Superior temporal gyrus (tissue), 1 donor: ENCODE results near the gene TNIP1.
A peak's percentile ranks its signal among the peaks of the same experiment; 100 is the strongest.

Experiments used
- DNase-seq: peaks from one replicate; pipeline ENCODE4 v3.0.0-alpha.2; 2016; ENCODE audit errors: extremely low spot score

The TNIP1 gene

GRCh38 chr5:151083081-151083676, 2.3 kb upstream of the TNIP1 start:
- DNase-seq, result no peak

- DNase-seq, result peak; percentile 45
Measured at GRCh38 chr5:151082282-151082902, 1.6 kb upstream of the TNIP1 start.

- DNase-seq, result peak; percentile 68
Measured at GRCh38 chr5:151081431-151082281, 822 bp upstream of the TNIP1 start.

DNA sequence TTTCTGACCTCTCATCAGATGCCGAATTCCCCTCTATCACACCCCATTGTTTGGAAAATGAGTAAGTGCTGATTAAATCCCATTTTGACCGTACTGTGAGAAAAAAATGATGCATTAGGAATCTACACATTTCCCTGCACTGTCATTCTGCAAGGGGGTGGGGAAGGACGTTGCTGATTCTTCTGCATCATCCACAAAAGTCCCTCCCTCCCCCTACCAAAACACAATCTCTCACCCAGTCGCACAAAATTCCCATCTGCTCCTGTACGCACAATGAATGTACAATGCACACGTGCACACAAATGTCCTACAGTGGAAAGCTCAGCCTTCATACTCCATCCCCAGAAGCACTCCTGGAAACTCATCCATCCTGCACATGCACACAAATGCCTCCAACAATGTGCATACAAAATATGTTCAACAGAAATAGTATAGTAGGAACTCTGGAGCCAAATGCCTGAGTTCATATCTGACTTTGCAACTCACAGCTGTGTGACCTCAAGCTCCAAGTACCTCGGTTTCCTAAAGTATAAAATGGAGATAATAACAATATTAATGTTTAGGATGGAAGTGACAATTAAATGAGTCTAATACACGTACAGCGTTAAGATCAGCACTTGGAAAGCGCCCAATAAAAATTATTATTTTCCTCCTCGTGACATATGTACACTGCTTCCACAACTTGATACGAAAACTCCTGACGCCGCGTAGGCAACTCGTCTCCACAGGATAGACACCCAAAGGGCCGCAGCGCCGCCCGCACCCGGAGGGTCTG, 809 bp downstream of the TNIP1 start:
- DNase-seq, result peak; percentile 53

DNA sequence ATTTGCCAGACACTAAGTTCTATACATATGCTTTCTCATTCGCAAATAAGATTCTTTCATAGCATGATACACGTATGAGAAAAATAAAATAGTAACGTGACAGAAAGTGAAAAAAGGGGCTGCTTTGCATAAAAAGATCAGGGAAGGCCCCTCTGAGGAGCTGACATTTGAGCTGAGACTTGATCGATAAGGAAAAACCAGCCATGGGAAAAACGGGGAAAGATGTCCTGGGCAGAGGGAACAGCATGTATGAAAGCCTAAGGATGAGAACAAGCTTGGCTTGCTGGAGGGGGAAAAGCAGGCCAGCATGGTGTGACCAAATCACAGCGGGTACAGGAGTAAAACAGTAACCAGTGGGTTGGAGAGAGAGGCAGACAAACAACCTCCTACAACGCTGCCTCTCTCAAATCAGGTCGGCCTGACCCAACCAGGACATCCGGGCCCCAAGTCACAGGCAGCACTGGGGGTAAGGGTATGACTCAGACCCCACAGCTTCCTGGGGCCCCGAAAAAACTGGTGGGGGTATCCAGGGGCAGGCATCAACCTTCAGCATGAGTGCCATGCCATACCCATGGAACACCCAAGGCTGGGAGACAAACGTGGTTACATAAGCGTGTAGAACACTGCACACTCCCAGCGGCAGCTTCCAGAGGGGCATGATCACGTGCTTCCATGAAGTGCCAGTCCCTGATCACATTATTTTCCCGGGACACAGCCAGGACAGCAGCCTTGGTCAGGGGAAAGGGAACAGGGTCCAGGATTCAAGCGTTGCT, 2.2 kb downstream of the TNIP1 start:
- no peak for DNase-seq

GRCh38 chr5:151077967-151078366, 2.9 kb downstream of the TNIP1 start:
- DNase-seq, result no peak

GRCh38 chr5:151077419-151077818, 3.4 kb downstream of the TNIP1 start:
- DNase-seq, result no peak

DNA sequence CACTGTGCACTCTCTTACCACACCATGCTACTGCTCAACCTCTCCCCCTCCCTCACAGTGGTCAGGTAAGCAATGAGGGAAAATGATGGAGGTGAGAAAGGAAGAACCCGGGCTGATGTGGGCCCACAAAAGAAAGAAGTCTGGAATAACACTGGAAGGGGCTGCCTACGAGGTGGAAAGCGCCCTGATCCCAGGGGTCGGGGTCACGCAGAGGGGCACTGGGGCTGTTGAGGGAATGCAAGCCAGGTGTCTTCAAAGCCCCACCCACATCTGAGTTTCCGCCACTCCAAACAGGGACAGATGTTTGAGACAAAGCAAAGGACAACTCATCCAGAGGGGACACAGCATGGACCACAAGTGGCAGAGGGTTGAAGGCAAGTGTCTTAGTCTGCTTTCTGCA, 4.2 kb downstream of the TNIP1 start:
- DNase-seq, result no peak

DNA sequence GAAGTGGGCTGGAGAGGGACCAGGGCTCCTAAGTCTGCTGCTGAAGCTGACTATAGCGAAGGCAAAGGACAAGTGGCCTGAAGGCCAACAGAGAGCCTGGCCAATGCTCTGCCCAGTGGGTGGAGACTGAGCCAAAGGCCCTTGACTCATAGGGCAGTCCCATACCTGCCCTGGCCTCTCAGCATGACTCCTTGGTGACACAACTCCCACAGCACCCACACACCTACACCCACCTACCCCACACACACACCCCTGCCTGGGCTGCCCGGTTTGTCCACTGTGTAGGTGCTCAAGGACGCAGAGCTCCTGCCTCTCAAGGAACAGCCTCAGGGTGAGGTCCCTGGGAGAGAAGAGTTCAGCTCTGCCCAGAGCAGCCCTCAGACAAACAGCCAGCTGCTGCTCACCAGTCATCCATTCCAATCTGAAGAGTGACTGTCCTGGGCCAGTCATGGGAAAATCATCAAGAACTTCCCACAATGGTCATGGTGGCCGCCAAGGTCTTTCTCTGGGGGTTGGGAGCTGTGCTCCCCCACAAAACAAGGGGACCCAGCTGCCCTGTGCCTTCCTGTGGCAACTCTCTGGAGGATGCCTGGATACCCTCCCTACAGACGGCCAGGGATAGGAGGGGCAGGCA, 5.0 kb downstream of the TNIP1 start:
- no peak for DNase-seq

DNA sequence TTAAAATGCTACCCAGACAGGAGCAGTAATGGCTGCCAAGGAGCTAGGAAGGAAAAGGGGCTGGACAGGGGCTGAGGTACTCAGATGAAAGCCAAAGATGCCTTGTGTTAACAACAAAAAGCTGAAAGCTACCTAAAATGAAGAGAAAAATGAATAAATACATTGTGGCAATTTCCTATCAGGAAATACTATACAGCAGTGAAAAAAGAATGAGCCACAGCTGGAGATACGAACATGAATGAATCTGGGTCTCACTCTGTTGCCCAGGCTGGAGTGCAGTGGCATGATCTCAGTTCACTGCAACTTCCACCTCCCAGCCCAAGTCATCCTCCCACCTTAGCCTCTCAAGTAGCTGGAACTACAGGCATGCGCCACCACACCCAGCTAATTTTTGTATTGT, 6.3 kb downstream of the TNIP1 start:
- no peak for DNase-seq

DNA sequence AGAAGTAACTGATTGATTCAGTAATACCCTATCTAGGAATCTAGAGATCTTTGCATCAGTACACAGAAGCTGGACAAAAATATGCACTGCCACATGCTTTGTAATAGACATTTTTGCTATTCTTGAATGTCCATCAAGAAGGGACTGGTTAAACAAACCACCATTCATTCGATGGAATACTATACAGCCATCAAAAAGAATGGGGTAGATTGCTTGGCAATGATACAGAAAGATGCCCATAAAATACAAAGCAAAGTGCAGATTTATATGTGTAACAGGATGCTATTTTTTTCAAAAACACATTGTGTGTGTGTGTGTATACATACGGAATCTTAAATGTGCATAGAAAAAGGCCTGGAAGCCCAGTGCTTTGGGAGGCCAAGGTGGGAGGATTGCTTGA, 7.6 kb downstream of the TNIP1 start:
- DNase-seq, result no peak

DNA sequence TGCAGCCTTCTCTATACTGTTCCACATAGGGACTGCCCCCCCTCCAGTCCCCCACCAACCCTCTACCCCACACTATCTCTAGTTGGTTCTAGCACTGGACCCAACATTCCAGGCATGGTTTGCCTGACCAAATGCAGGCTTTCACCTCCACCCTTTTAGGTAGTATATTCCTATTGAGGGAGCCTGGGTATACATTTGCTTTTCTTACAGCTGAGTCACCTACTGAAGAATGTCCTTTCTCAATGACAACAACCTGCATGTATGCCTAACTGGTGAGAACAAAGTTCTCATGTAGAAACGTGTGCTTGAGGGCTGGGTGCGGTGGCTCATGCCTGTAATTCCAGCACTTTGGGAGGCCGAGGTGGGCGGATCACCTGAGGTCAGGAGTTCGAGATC, 8.2 kb downstream of the TNIP1 start:
- no peak for DNase-seq

GRCh38 chr5:151071848-151072629, 8.8 kb downstream of the TNIP1 start:
- DNase-seq, result no peak

DNA sequence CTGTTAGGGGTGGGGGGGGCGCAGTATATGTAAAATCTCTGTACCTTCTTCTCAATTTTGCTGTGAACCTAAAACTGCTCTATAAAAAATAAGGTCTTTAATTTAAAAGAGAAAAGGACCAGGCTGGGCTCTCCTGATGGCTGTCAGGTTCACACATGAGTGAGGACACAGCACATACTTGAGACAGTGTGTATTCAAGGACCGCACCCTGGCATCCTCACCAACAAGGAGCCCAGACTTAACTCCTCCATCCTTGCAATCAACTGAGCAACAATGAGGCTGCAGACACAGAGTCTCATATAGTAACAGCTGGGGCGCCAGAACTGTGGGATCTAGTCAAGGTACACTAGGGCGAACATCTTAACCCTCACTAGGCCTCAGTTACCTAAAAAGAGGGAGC, 9.8 kb downstream of the TNIP1 start:
- no peak for DNase-seq

DNA sequence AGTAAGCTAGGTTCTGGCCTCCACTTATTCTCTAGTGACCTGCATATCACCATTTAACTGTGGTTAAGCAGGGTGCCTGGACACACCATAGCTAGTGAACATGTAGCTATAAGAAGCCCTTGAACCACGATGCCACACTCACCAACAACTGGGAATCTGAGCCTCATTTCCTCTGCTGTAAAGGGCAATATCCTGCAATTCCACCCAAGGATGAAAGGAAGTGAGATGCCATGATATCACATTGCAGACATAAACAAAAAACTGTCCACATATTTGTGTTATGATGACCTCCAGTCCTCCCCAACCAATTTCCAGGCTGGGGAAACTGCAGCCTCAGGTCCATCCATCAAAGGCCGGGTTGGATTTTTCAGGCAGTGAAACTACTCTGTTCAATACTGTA, 10.4 kb downstream of the TNIP1 start:
- no peak for DNase-seq

- DNase-seq, result no peak
Measured at GRCh38 chr5:151068433-151069197, 12.2 kb downstream of the TNIP1 start.

DNA sequence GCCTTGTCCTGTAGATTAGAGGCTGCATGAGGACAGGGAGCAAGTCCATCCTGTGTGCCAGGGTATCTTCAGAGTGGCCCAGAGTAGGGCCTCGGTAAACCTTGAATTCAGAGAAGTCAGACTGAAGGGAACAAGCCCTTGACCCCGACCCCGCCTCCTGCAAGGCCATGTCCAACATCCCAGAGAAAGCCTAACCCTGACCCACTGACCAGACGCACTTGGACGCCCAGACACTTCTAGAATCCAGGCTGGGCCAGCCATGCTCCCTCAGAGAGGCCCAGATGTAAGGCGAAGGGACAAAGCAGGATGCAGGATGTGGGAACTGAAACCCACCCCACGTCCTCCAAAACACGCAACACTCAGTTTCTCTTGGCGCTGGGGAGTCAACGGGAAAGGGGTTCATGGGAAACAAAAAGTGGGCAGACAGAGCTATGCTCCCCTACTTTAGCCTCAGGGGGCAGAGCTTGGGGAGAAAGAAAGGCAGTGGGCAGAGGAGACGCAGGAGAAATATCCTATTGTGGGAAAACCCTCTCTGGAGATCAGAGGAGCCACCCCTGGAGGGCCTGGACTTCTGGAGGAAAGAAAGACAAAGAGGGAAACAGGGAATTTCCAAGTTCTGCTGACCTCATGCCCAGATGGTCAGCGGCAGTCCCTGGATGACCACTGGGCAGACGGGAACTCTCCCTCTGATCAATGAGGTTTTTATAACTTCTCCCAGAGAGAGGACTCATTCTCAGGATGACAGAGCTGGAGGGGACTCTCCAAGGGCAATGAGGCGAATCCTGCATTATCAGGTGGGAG, 13.0 kb downstream of the TNIP1 start:
- no peak for DNase-seq

GRCh38 chr5:151066920-151067319, 13.9 kb downstream of the TNIP1 start:
- no peak for DNase-seq

DNA sequence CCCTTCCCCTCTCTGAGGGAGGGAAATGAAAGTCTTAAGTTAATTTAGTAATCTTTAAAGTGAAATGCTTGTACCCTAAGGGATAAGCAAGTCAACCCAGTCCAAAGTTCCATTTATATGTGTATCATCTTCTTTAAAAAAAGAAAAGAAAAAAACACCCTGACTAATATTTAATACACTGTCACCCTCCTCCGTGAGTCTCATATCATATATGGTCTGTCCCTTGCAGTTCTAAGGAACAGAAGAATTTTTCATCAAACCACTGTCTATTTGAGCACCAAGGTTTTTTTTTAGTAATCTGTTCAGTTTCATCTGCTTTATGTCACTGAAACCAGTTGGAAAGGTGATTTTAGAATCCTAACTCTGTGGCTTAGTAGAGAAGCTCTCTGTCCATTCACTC, 15.2 kb downstream of the TNIP1 start:
- DNase-seq, result no peak
